Glomerular visceral epithelial cell (primary cell): Measurements from ENCODE around the gene CLCN1.
A peak's percentile ranks its signal among the peaks of the same experiment; 100 is the strongest.
"Not testable (repeated sequence)": the region's sequence is repeated elsewhere in the genome, so short reads cannot be mapped to it uniquely, and the experiment has no call there.

Source experiments
- DNase-seq: peaks from one replicate; pipeline ENCODE4 v3.0.0-alpha.2; 2016; ENCODE audit errors: extremely low spot score

The CLCN1 gene

DNA sequence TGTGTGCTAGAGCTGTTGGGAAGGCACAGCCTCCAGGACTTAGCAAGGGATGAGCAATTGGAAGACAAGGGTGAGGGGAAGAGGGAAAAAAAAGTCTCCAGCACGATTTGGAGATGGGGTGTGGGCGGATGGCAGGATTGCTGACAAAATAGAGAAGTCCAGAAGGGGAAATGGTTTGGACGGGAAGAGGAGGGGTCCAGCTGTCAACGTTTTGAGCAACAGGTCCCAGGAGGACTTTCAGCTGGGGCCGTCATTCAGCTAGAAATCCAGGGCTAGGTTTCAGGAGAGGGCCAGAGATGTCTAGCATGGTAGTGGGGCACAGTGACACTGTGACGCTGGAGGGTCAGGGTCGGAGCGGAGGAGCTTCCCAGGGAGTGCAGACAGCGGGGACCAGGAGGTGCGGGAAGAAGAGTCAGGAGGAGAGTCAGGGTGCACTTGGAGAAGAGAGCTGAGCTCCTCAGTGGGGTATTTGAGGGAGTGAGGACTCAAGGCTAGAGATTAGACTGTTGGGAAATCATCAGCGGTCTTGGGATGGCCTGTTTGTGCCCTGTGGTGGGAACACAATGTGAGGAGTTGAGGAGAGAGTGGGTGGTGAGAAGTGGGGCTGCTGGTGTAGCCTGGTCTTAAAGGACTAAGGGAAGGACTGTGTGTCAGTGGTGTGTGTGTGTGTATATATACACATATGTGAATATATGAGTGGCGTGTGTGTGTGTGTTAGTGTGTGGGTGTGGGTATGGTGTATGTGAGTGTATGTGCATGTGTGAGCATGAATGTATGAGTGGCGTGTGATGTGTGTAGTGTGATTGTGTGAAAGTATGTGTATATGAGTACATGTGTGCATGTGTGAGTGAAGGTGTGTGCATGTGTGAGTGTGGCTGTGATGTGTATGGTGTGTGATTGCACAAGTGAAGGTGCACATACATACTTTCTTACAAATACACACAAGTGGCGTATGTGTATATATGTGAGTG, 69.0 kb downstream of the CLCN1 start:
- no peak for DNase-seq

DNA sequence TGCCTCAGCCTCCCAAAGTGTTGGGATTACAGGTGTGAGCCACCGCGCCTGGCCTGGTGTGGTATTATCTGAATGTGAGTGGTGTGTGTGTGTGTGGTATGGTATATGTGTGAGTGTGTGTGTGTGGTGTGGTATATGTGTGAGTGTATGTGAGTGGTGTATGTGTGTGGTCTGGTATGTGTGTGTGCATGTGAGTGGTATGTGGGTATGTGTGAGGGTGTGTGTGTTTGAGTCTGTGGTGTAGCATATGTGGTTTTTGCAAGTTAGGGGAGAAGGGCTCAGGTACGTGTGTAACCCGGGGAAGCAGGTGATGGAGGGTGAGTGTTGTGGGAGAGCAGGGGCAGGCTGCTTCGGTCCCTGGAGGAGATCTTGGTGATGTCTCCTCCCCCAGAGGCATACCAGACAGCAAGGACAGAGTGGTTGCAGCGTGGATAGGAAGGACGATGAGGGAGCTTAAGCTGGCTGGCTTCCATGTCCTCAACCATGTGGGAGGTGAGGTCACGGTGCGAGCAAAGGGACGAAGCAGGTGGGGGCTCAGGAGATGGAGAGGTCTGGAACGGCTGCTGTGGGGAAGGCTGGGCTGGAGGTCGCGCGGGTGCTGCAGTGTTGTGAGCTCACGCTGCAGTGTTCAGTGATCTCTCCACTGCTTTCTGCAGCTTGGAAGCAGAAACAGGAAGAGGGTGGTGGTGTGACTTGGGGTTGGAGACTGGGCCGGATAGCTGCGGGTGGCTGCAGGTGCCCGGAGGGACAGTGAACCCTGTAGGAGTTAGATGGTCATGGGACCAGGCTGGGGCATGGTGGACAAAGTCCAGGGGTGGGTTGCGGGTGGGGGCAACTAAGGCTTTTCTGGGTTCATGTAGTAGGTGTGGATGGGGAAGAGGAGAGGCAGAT, 70.2 kb downstream of the CLCN1 start:
- DNase-seq: no peak

DNA sequence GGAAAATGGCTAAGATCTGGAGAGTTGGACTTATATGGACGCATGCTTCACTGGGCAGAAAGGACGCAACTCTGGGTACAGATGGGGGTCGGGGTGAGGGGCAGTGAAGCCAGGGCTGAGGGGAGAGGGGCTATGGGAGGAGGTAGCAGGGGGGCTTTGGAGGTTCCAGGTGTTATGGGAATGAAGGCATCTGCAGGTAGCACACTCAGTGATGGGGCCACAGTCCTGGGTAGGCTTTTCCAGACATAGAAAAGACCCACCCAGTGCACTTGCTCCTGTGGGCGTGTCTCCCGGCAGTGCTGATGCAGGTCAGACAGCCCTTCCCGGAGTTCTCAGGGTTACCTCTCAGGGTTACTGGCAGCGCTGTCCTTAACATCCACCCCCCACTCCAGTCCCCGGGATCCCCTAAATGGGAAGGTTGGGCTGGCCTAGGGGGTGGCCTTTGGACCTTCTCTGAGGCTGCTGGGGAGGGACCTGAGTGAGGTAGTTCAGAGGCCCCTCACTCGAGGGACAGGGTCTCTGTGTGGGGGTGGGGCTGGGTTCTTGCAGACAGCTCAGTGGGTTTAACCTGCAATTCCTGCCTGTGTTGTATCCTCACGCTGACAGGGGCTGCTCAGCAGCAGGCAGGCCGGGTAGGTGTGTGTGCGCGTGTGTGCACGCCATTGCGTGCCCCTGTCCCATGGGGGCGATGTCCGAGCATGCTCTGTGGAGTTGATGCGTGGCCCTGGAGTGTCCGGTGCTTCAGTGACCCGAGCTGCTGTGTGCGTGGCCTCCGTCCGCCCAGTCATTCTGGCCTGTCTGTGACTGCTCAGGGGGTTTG, 71.5 kb downstream of the CLCN1 start:
- no peak for DNase-seq

DNA sequence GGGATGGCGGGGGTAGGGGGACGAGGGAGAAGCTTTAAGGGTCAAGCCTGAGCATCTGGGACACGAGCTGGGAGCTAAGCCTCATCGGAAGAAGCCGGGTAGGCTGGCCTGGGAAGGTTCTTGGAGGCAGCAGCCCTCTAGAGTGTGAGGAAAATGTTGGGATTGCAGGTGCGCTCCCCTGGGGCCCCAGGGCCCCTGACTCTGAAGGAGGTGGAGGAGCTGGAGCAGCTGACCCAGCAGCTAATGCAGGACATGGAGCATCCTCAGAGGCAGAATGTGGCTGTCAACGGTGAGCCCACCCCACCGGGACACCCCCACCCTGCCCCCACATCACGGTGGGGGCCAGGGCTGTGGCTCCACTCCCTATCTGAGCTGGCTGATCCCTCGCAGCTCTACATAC, 72.1 kb downstream of the CLCN1 start:
- DNase-seq: no peak

GRCh38 chr7:143388491-143389101, 72.7 kb downstream of the CLCN1 start:
- no peak for DNase-seq

DNA sequence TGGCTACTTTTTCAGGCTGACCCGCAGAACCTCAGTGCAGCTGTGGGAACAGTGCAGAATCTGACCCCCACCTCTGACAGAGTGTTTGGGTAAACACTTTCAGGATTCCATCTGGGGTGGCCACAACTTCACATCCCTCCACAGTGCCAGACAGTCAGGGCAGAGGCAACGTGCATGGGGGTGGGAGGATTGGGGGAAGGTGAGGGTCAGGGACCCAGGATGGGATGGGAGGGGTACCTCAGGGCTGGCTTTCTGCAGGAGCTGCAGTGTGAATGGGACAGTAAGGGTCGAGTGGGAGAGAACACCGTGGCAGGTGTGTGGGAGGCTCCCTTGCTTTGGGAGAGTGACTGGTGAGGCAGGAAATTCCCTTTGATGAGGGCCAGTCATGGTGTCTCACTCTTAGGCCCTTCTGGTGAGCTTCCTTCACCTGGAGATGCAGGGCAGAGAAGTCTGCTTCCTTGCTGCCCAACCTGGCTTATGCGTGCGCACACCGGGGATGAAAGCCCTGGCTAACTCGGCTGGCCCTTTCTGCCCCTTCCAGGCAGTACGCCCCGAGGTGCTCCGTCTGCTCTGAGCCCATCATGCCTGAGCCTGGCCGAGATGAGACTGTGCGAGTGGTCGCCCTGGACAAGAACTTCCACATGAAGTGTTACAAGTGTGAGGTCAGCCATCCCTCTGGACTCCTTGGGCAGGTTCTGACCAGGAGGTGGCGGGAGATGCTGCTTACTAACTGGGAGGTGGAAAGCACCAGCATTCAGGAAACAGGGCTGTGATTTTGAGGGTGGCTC, 73.6 kb downstream of the CLCN1 start:
- DNase-seq: no peak

DNA sequence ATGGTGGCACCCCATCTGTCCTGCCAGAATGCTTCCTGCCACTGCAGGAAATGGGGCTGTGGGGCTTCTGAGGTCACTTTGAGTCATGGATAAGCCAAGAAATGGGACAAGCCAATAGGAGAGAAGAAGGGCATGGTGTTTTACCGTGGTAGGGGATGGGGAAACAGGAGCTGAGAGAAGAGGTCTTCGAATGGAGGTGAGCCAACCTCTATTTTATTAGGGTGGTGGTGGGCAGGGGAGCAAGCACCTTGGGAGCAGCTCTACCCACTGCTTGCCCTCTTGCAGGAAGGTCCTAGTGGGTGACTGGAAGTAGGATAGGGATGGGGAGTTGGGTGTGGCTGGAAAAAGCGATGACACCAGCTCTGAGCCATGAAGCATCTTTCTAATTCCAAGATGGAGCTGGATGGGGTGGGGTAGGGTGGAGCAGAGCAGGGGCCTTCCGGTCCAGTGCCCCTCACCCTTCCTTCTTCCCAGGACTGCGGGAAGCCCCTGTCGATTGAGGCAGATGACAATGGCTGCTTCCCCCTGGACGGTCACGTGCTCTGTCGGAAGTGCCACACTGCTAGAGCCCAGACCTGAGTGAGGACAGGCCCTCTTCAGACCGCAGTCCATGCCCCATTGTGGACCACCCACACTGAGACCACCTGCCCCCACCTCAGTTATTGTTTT, 74.3 kb downstream of the CLCN1 start:
- no peak for DNase-seq

- DNase-seq: no peak
Observed at GRCh38 chr7:143390773-143391317, 74.9 kb downstream of the CLCN1 start.

GRCh38 chr7:143391462-143392404, 75.8 kb downstream of the CLCN1 start:
- DNase-seq: peak; percentile 46

DNA sequence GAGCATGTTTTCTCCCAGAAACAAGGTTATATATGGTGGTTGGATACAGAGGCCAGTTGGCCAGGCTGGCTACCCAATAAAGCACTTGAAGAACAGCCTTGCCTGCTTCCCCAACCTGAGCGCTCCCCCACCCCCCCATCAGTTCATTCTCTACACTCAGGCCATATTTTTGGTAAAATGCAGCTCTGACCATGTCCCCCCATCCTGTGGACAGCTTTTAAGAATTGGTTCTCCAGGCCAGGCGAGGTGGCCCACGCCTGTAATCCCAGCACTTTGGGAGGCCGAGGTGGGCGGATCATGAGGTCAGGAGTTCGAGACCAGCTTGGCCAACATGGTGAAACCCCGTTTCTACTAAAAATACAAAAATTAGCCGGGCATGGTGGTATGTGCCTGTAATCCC, 76.5 kb downstream of the CLCN1 start:
- not testable (repeated sequence) for DNase-seq

- no peak for DNase-seq
Observed at GRCh38 chr7:143392875-143393266, 77.0 kb downstream of the CLCN1 start.

- no peak for DNase-seq
Observed at GRCh38 chr7:143393267-143394041, 77.5 kb downstream of the CLCN1 start.

GRCh38 chr7:143394068-143394467, 78.2 kb downstream of the CLCN1 start:
- no peak for DNase-seq

GRCh38 chr7:143394777-143395176, 78.9 kb downstream of the CLCN1 start:
- no peak for DNase-seq

- no peak for DNase-seq
Observed at GRCh38 chr7:143395187-143396149, 79.6 kb downstream of the CLCN1 start.

DNA sequence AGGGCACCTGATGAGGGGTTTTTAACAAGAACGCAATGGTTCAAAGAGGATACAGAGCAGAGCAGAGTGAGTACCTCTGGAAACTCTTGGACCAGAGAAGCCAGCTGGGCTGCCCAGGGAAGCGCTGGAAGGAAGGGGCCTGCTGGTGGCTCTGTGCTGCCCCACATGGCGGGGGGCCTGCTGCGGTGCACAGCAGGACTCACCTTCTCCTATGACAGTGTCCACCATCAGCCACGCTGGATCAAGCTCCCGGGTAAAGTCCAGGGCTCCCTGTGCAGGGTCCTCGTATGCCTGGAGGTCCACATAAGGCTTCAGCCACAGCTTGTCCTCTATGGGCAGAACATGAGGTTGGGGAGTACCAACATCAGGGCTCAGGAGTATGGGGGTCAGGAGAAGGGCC, 80.3 kb downstream of the CLCN1 start:
- DNase-seq: no peak
